Measurements from ENCODE around the gene PPP1R26. TPM values are rescaled to one million over a fixed set of nuclear protein-coding genes. Genes with fewer than 3 reads are reported as not detected.

Gene PPP1R26
- total and polyA plus RNA-seq, 2 of the 13 experiments (the other 11 are each of a cell fraction or from before 2014, with no cell fraction given): 8.6 to 11.6 TPM

GRCh38 chr9:135442075-135442474, 37.5 kb upstream of the PPP1R26 start (continued):
- TF ChIP-seq ZNF737 (CRISPR knock-in tag; IDR thresholded peaks at IDR 0.05; ENCODE audit: borderline replicate concordance): no peak
- no peak for TF ChIP-seq ZNF207 (IDR thresholded peaks at IDR 0.05; ENCODE audit: borderline replicate concordance)
- TF ChIP-seq ARID5B (CRISPR knock-in tag; IDR thresholded peaks at IDR 0.05): no peak
- TF ChIP-seq HDAC1 (CRISPR knock-in tag; IDR thresholded peaks at IDR 0.05): no peak
- no peak for TF ChIP-seq MTA3 (CRISPR knock-in tag; IDR thresholded peaks at IDR 0.05)
- no peak for TF ChIP-seq ARNTL (CRISPR knock-in tag; IDR thresholded peaks at IDR 0.05)

GRCh38 chr9:135443797-135444425, 35.7 kb upstream of the PPP1R26 start:
- ChIA-PET CTCF (ENCODE audit: low intra/inter-chr PET ratio, low total read pairs) (no interaction called here), POLR2A (no interaction called here)
- DNase-seq (ENCODE audit: low spot score): no peak
- H3K9me3 ChIP-seq (ENCODE audit: low read length): no peaks in the 10 kb centered on the region
- no peak for TF ChIP-seq GPN1 (CRISPR knock-in tag; IDR thresholded peaks at IDR 0.05; ENCODE audit: borderline replicate concordance)
- TF ChIP-seq MAFK (conservative IDR thresholded peaks at IDR 0.05 in 1 of 2, IDR thresholded peaks at IDR 0.05 in 1 of 2; ENCODE audit: low read length in 2 of 2): no peak
- no peak for TF ChIP-seq JDP2 (CRISPR knock-in tag; IDR thresholded peaks at IDR 0.05; ENCODE audit: borderline replicate concordance)
- FAIRE-seq: no peak
- BruUV-seq (replicated peaks): no TSS peak
- H3K4me1 ChIP-seq (ENCODE audit: insufficient read depth, low read length): no peaks in the 10 kb centered on the region
- H4K20me1 ChIP-seq (ENCODE audit: insufficient read depth, low read length): no peaks in the 10 kb centered on the region
- in situ Hi-C loops (cut with HindIII; ENCODE audit: extremely low pct_ligation_motif_present, low pct_unique_long_range_greater_than_20kb) (no loop called here), intact Hi-C loops (cut with micrococcal nuclease; ENCODE audit: unreplicated experiment) (no loop called here)
- H3K27ac ChIP-seq (ENCODE audit: extremely low read length, insufficient read depth, low read length): no peak overlapping the region
- H3K4me3 ChIP-seq (replicated peaks in 1 of 3; ENCODE audit: insufficient read depth in 1 of 3, low read depth in 2 of 3, low read length in 3 of 3): no peak overlapping the region
- H3K27me3 ChIP-seq (ENCODE audit: control insufficient read depth in 1 of 2, insufficient read depth in 2 of 2, low read length in 2 of 2): peaks cover 1 to 29% of the 10 kb centered on the region in 2 experiments; a peak in 2 of 5 replicates
- H3K36me3 ChIP-seq (replicated peaks in 1 of 2; ENCODE audit: control insufficient read depth in 1 of 2, insufficient read depth in 2 of 2, low read length in 2 of 2): no peaks in the 10 kb centered on the region
- no peak overlapping the region for H2AFZ ChIP-seq (ENCODE audit: low read length)
- H3K9ac ChIP-seq (ENCODE audit: insufficient read depth, low read depth, low read length): no peak overlapping the region
- no peaks in the 10 kb centered on the region for H3K79me2 ChIP-seq (ENCODE audit: insufficient read depth, low read length)
- 66% methylated on average over 28 of the region's 28 CpGs for WGBS (ENCODE audit: low lambda C conversion rate)
- ATAC-seq: no peak
- no peak overlapping the region for H3K4me2 ChIP-seq (ENCODE audit: low read depth, low read length)

All from HepG2 (cell line).